Parathyroid adenoma (tissue), 2 donors: ENCODE results near the gene ACSM6.

ENCODE experiments used
- H2AFZ ChIP-seq: fragments of 300-600 bp; sonication (generic); one replicate; pipeline ENCODE4 v1.7.0; 2017; ENCODE audit warnings: antibody characterized with exemption, mild to moderate bottlenecking
- H3K27ac ChIP-seq: fragments of 300-600 bp; sonication (generic); one replicate; pipeline ENCODE4 v1.7.0; 2017
- H3K27me3 ChIP-seq: fragments of 300-600 bp; sonication (generic); one replicate; pipeline ENCODE4 v1.7.0; 2017; ENCODE audit warnings: low read length; ENCODE audit not compliant: control insufficient read depth, insufficient read depth
- H3K36me3 ChIP-seq: fragments of 300-600 bp; sonication (generic); one replicate; pipeline ENCODE4 v1.7.0; 2017; ENCODE audit warnings: low read length; ENCODE audit not compliant: control insufficient read depth, insufficient read depth
- H3K4me1 ChIP-seq: fragments of 300-600 bp; sonication (generic); one replicate; pipeline ENCODE4 v1.7.0; 2017; ENCODE audit warnings: control low read depth
- H3K4me2 ChIP-seq: fragments of 300-600 bp; sonication (generic); one replicate; pipeline ENCODE4 v1.7.0; 2017; ENCODE audit warnings: low read length
- H3K4me3 ChIP-seq: fragments of 300-600 bp; sonication (generic); one replicate; pipeline ENCODE4 v1.7.0; 2017; ENCODE audit warnings: low read depth, low read length
- H3K79me2 ChIP-seq: fragments of 300-600 bp; sonication (generic); one replicate; pipeline ENCODE4 v1.7.0; 2017; ENCODE audit warnings: control low read depth
- H3K9ac ChIP-seq: fragments of 300-600 bp; sonication (generic); one replicate; pipeline ENCODE4 v1.7.0; 2017; ENCODE audit warnings: mild to moderate bottlenecking
- H3K9me3 ChIP-seq: fragments of 300-600 bp; sonication (generic); one replicate; pipeline ENCODE4 v1.7.0; 2017; ENCODE audit warnings: low read length; ENCODE audit not compliant: control insufficient read depth
- TF ChIP-seq, protein P1 (sequence below): fragments of 300-600 bp; sonication (generic); IDR thresholded peaks from one replicate; pipeline ENCODE4 v1.7.0; 2017; ENCODE audit warnings: antibody characterized with exemption, mild to moderate bottlenecking
- donor health status: primary hyperparathyroidism.

The ACSM6 gene

DNA sequence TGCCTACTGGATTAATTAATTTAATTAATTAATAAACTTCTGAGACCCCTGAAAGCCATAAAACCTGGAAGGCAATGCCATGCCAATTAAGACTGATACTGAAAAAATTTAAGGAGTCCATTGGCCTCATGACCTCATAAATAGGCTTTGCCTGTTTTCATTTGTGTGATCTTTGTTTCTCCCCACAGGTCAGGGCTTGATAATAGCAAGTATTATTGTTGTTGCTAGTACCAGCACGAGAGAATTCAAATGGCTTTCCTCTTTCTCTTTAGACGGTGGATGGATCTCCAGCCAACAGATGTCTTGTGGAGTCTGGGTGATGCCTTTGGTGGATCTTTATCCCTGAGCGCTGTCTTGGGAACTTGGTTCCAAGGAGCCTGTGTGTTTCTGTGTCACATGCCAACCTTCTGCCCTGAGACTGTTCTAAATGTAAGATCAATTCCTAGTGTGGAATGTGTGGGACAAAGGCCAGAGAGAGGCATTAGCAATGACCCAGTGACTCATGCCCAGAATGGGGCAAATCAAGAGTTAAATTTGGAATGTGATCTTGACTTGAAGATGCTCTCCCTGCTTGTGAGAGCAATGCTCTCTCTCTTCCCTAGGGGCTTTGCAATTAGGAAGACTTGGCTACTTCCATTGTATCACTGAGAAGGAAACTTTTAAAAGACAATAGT is 17.7 kb downstream of the ACSM6 start:
- Histone ChIP-seq H3K9ac (no peak overlapping the region), H3K27me3 (no peaks in the 10 kb centered on the region), H3K36me3 (no peaks in the 10 kb centered on the region), H3K4me2 (no peak overlapping the region), H3K4me1 (no peaks in the 10 kb centered on the region), H2AFZ (no peak overlapping the region), H3K27ac (no peak overlapping the region), H3K79me2 (no peaks in the 10 kb centered on the region), H3K9me3 (no peaks in the 10 kb centered on the region), H3K4me3 (no peak overlapping the region)
- TF ChIP-seq, protein P1, sequence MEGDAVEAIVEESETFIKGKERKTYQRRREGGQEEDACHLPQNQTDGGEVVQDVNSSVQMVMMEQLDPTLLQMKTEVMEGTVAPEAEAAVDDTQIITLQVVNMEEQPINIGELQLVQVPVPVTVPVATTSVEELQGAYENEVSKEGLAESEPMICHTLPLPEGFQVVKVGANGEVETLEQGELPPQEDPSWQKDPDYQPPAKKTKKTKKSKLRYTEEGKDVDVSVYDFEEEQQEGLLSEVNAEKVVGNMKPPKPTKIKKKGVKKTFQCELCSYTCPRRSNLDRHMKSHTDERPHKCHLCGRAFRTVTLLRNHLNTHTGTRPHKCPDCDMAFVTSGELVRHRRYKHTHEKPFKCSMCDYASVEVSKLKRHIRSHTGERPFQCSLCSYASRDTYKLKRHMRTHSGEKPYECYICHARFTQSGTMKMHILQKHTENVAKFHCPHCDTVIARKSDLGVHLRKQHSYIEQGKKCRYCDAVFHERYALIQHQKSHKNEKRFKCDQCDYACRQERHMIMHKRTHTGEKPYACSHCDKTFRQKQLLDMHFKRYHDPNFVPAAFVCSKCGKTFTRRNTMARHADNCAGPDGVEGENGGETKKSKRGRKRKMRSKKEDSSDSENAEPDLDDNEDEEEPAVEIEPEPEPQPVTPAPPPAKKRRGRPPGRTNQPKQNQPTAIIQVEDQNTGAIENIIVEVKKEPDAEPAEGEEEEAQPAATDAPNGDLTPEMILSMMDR: no peak

DNA sequence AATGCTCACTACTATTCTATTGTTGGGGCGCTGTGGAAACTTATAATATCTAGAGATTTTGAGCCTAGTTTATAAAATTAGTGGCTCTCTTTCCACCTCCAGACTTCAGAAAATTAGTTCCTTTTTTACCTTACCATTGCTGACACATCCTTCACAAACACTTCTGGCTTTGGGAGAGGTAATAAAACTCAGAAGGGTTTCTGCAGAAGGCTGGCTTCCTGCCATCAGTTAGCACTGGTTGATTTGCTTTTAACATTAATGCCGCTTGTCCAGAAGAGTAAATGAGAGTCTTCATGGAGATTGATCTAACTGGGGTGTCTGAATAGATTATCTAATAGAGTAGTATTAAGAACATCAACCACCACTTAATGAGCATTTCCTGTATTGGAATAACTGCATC is 20.3 kb downstream of the ACSM6 start:
- Histone ChIP-seq H2AFZ (no peak overlapping the region), H3K9ac (no peak overlapping the region), H3K4me2 (no peak overlapping the region), H3K4me3 (no peak overlapping the region), H3K9me3 (no peaks in the 10 kb centered on the region), H3K27ac (no peak overlapping the region), H3K4me1 (no peaks in the 10 kb centered on the region), H3K36me3 (no peaks in the 10 kb centered on the region), H3K27me3 (no peaks in the 10 kb centered on the region), H3K79me2 (no peaks in the 10 kb centered on the region)
- TF ChIP-seq, protein P1: no peak

DNA sequence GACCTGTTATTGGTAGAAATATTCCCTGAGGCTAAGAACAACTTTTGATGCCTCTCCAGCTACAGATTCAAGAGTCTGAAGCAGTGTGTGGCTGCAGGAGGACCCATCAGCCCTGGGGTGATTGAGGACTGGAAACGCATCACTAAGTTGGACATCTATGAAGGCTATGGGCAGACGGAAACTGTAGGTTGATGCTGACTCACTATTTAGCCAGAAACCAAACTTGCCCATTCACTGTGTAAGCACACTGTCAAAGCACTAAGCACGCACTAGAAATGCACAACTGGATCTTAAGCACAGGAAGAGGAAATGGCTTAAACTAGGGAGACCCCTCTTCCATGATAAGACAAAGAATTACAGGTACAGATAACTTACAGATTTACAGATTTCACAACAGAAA is 20.8 kb downstream of the ACSM6 start:
- Histone ChIP-seq H3K4me2 (no peak overlapping the region), H3K27ac (no peak overlapping the region), H3K79me2 (no peaks in the 10 kb centered on the region), H3K27me3 (no peaks in the 10 kb centered on the region), H3K4me3 (no peak overlapping the region), H3K36me3 (no peaks in the 10 kb centered on the region), H3K4me1 (no peaks in the 10 kb centered on the region), H3K9ac (no peak overlapping the region), H2AFZ (no peak overlapping the region), H3K9me3 (no peaks in the 10 kb centered on the region)
- TF ChIP-seq, protein P1: no peak

DNA sequence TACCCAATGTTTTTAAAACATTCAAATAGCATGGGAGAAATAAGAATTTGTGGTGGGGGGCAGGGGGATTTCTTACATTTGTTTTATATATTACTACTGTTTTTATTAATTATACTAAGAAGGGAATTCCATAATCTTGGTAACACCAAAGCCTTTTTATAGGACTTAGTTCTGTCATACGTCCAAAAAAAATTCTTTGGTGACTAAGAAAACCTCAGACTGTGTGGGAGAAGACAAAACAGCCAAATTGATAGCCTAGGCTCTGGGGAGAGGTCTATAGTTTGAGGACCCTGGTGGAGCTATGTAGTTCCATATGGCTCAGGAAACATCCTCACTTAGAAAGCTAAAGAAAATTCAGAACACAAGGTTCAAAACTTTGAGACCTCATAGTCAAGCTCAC is 23.4 kb downstream of the ACSM6 start:
- H3K36me3 ChIP-seq: no peaks in the 10 kb centered on the region
- H3K4me2 ChIP-seq: no peak overlapping the region
- H3K9me3 ChIP-seq: no peaks in the 10 kb centered on the region
- H3K79me2 ChIP-seq: no peaks in the 10 kb centered on the region
- H3K27me3 ChIP-seq: no peaks in the 10 kb centered on the region
- no peak overlapping the region for H3K9ac ChIP-seq
- H3K4me3 ChIP-seq: no peak overlapping the region
- no peaks in the 10 kb centered on the region for H3K4me1 ChIP-seq
- no peak overlapping the region for H2AFZ ChIP-seq
- TF ChIP-seq, protein P1: no peak
- no peak overlapping the region for H3K27ac ChIP-seq

- TF ChIP-seq, protein P1: no peak
- no peak overlapping the region for H2AFZ ChIP-seq
- H3K27ac ChIP-seq: no peak overlapping the region
- H3K36me3 ChIP-seq: no peaks in the 10 kb centered on the region
- peaks cover 3% of the 10 kb centered on the region for H3K79me2 ChIP-seq
- no peak overlapping the region for H3K4me2 ChIP-seq
- H3K4me3 ChIP-seq: no peak overlapping the region
- H3K9ac ChIP-seq: no peak overlapping the region
- no peaks in the 10 kb centered on the region for H3K9me3 ChIP-seq
- H3K4me1 ChIP-seq: no peaks in the 10 kb centered on the region
- H3K27me3 ChIP-seq: no peaks in the 10 kb centered on the region
Measured at GRCh38 chr10:95220539-95220938, 26.5 kb downstream of the ACSM6 start.
